Spleen (tissue), 11 donors: ENCODE data around the gene PLD5. TPM values are rescaled to one million over a fixed set of nuclear protein-coding genes. Genes with fewer than 3 reads are reported as not detected.

Experiments
- DNase-seq: peaks from one replicate; pipeline ENCODE4 v3.0.0-alpha.2; 2020
- H3K27ac ChIP-seq, 8 donors: fragments of 200-600 bp; sonication (generic) in 7 of 8; 1 replicate in 4 of 8; 2 replicates in 4 of 8; pipeline versions ENCODE4 v1.5.0 to v1.8.0; 2016 to 2021; ENCODE audit warnings: inconsistent platforms in 4 of 8, mild to moderate bottlenecking in 4 of 8, moderate library complexity in 1 of 8
- H3K27me3 ChIP-seq, 7 donors: fragments of 200-600 bp; sonication (generic) in 6 of 7; replicated peaks in 1 of 7; 1 replicate in 4 of 7; 2 replicates in 3 of 7; pipeline versions ENCODE4 v1.5.0 to v1.8.0; 2016 to 2021; ENCODE audit warnings: inconsistent platforms in 3 of 7, mild to moderate bottlenecking in 1 of 7
- H3K36me3 ChIP-seq, 6 donors: fragments of 200-600 bp; sonication (generic) in 5 of 6; 1 replicate in 4 of 6; 2 replicates in 2 of 6; pipeline versions ENCODE4 v1.5.0 to v1.8.0; 2016 to 2021; ENCODE audit warnings: inconsistent platforms in 2 of 6
- H3K4me1 ChIP-seq, 6 donors: fragments of 200-600 bp; sonication (generic) in 5 of 6; 1 replicate in 3 of 6; 2 replicates in 3 of 6; pipeline versions ENCODE4 v1.5.0 to v1.8.0; 2016 to 2021; ENCODE audit warnings: inconsistent platforms in 3 of 6
- H3K4me3 ChIP-seq, 8 donors: fragments of 200-600 bp; sonication (generic) in 7 of 8; 1 replicate in 4 of 8; 2 replicates in 4 of 8; pipeline versions ENCODE4 v1.5.0 to v1.8.0; 2016 to 2021; ENCODE audit warnings: inconsistent platforms in 4 of 8, mild to moderate bottlenecking in 4 of 8, moderate library complexity in 2 of 8
- H3K9me3 ChIP-seq, 8 donors: fragments of 200-600 bp; sonication (generic) in 7 of 8; 1 replicate in 4 of 8; 2 replicates in 4 of 8; pipeline versions ENCODE4 v1.5.0 to v1.8.0; 2016 to 2021; ENCODE audit warnings: inconsistent platforms in 4 of 8
- POLR2A ChIP-seq, 3 donors: fragments of 450-650 bp; IDR thresholded peaks; one replicate each; pipeline ENCODE4 v1.5.1; 2017; ENCODE audit warnings: antibody characterized with exemption in 3 of 3, mild to moderate bottlenecking in 1 of 3
- POLR2AphosphoS5 ChIP-seq, 3 donors: sonication (generic); formaldehyde crosslinking; IDR thresholded peaks; one replicate each; pipeline ENCODE4 v1.5.1; 2017; ENCODE audit warnings: antibody characterized with exemption in 3 of 3
- WGBS, 5 donors: extraction: QIAGEN DNeasy Blood & Tissue Kit in 3 of 5; methylation state at CpG; one replicate each; pipeline versions ENCODE4 v1.1.5 to v1.1.7; 2013 to 2018; 5-methylcytosine and 5-hydroxymethylcytosine counted together
- intact Hi-C: fragments of 100-400 bp; cut with DNase I; formaldehyde crosslinking; loops from one replicate; pipeline ENCODE4 v1.15.0; 2023; ENCODE audit warnings: low total_unique reads
- polyA plus RNA-seq, 3 donors: library from polyadenylated mRNA; stranded (reverse); fragments of 200-250 nt; gene quantifications; one replicate each; pipeline ENCODE4 v1.2.1, GENCODE V29; 2013
- total RNA-seq, 7 donors: library from RNA; depleted of rRNA in 3 of 7; stranded (reverse); fragments of >200 nt in 3 of 7; fragmentation: NEBNext Ultra II Directional in 4 of 7; extraction: Animal tissue kit (Norgen Biotek cat#: 25700) in 4 of 7; gene quantifications; one replicate each; pipeline versions ENCODE4 v1.1.0 to v1.2.1, GENCODE V29; 2016 to 2021
- TF ChIP-seq, protein P1 (sequence below), 11 experiments: fragments of 200-600 bp in 7 of 11; fragments of 450-650 bp in 4 of 11; sonication (generic) in 4 of 11; IDR thresholded peaks in 8 of 11; conservative IDR thresholded peaks in 3 of 11; 1 replicate in 7 of 11; 2 replicates in 4 of 11; pipeline versions ENCODE4 v1.4.0 to v1.8.0; 2016 to 2021; ENCODE audit warnings: antibody characterized with exemption in 11 of 11, inconsistent platforms in 4 of 11, mild to moderate bottlenecking in 1 of 11
- donor health status: healthy with polysubstance abuse.
- donor health status: DM: no; HTN: no; CAD: no; lungs with moderate emphysema.
- donor health status: DM: no; HTN: no; CAD: no.
- donor health status: Bipolar disorder and iron deficiency.
- donor health status: healthy.
- donor health status: DM: no; HTN: no; CAD: no.
- donor health status: DM: yes; HTN: yes; CAD: no.

Gene PLD5
- total and polyA plus RNA-seq, 10 donors, result 0.17 to 1.0 (median 0.44) TPM; not detected in 1

DNA sequence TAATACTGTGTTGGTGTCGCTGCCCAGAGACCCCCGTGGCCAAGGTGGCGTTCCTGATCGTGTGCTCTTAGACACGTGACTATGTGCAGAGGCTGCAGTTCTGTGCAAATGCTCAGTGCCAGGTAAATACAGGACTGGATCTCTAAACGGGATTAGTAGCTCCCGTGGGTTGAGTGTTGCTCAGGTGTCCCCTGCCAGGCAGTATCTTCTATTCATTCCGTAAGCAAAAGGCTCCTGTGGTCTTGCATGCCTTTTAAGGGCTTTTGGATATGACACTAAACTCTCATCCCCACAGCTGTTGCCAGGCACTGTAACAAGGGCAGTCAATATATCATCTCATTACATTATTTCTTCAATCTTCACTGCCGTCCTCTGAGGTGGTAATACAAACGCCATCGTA lies 431.4 kb downstream of the PLD5 start:
- H3K36me3 ChIP-seq, result no peaks in the 10 kb centered on the region
- intact Hi-C loops, result no loop called here
- no peaks in the 10 kb centered on the region for H3K4me1 ChIP-seq
- peaks cover 0 to 3% (median 0%) of the 10 kb centered on the region in 8 donors for H3K9me3 ChIP-seq
- no peak for TF ChIP-seq POLR2A (IDR thresholded peaks at IDR 0.05)
- TF ChIP-seq POLR2AphosphoS5 (IDR thresholded peaks at IDR 0.05), result no peak
- TF ChIP-seq, protein P1, sequence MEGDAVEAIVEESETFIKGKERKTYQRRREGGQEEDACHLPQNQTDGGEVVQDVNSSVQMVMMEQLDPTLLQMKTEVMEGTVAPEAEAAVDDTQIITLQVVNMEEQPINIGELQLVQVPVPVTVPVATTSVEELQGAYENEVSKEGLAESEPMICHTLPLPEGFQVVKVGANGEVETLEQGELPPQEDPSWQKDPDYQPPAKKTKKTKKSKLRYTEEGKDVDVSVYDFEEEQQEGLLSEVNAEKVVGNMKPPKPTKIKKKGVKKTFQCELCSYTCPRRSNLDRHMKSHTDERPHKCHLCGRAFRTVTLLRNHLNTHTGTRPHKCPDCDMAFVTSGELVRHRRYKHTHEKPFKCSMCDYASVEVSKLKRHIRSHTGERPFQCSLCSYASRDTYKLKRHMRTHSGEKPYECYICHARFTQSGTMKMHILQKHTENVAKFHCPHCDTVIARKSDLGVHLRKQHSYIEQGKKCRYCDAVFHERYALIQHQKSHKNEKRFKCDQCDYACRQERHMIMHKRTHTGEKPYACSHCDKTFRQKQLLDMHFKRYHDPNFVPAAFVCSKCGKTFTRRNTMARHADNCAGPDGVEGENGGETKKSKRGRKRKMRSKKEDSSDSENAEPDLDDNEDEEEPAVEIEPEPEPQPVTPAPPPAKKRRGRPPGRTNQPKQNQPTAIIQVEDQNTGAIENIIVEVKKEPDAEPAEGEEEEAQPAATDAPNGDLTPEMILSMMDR (IDR thresholded peaks at IDR 0.05 in 8 of 11, conservative IDR thresholded peaks at IDR 0.05 in 3 of 11), result no peak
- no peak overlapping the region for H3K4me3 ChIP-seq
- 75 to 86% (median 83%) methylated on average over 11 of the region's 11 CpGs for WGBS, 5 donors
- H3K27me3 ChIP-seq, result no peaks in the 10 kb centered on the region
- DNase-seq, result no peak
- H3K27ac ChIP-seq, result no peak overlapping the region

- 58 to 64% (median 61%) methylated on average over 5 of the region's 5 CpGs for WGBS, 5 donors
- Histone ChIP-seq H3K36me3 (no peaks in the 10 kb centered on the region), H3K4me1 (no peaks in the 10 kb centered on the region), H3K27me3 (no peaks in the 10 kb centered on the region), H3K9me3 (no peaks in the 10 kb centered on the region), H3K4me3 (no peak overlapping the region), H3K27ac (no peak overlapping the region)
- no peak for DNase-seq
- no peak for TF ChIP-seq POLR2AphosphoS5 (IDR thresholded peaks at IDR 0.05)
- TF ChIP-seq, protein P1 (IDR thresholded peaks at IDR 0.05 in 8 of 11, conservative IDR thresholded peaks at IDR 0.05 in 3 of 11), result no peak
- TF ChIP-seq POLR2A (IDR thresholded peaks at IDR 0.05), result no peak
- intact Hi-C loops, result no loop called here
Observed at GRCh38 chr1:242089911-242090310, 434.6 kb downstream of the PLD5 start.

DNA sequence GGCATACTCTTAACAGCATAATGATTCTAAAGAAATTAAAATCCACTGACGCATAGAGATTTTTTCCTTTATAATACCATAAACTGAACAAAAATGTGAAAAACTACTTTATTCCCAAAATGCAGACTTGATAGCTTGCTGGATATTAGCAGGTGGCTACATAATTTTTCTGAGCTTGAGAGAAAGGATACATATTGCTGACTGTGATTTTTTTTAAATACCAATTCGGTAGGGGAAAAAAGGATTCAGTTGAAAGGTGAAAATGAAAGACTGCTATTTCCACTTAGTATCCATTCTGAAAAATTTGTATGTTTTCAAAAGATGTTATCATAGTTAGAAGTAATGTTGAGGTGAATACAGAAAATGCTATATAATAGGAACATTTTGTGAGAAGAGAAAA lies 435.6 kb downstream of the PLD5 start:
- Histone ChIP-seq H3K27me3 (no peaks in the 10 kb centered on the region), H3K9me3 (no peaks in the 10 kb centered on the region), H3K4me3 (no peak overlapping the region), H3K4me1 (no peaks in the 10 kb centered on the region), H3K27ac (no peak overlapping the region), H3K36me3 (no peaks in the 10 kb centered on the region)
- WGBS, 5 donors, result 85 to 93% (median 86%) methylated on average over 2 of the region's 2 CpGs
- TF ChIP-seq POLR2A (IDR thresholded peaks at IDR 0.05) (no peak), POLR2AphosphoS5 (IDR thresholded peaks at IDR 0.05) (no peak)
- TF ChIP-seq, protein P1 (IDR thresholded peaks at IDR 0.05 in 8 of 11, conservative IDR thresholded peaks at IDR 0.05 in 3 of 11), result no peak
- no peak for DNase-seq
- intact Hi-C loops, result no loop called here

GRCh38 chr1:242086706-242087105 lies 437.8 kb downstream of the PLD5 start:
- Histone ChIP-seq H3K4me3 (no peak overlapping the region), H3K27ac (no peak overlapping the region), H3K4me1 (no peaks in the 10 kb centered on the region), H3K36me3 (no peaks in the 10 kb centered on the region), H3K9me3 (no peaks in the 10 kb centered on the region), H3K27me3 (no peaks in the 10 kb centered on the region)
- TF ChIP-seq, protein P1 (IDR thresholded peaks at IDR 0.05 in 8 of 11, conservative IDR thresholded peaks at IDR 0.05 in 3 of 11), result no peak
- TF ChIP-seq POLR2A (IDR thresholded peaks at IDR 0.05) (no peak), POLR2AphosphoS5 (IDR thresholded peaks at IDR 0.05) (no peak)
- intact Hi-C loops, result no loop called here
- WGBS, 5 donors, result 51 to 79% (median 66%) methylated on average over 1 of the region's 1 CpG
- DNase-seq, result no peak
